SK-N-SH (cell line): ENCODE data around the gene FAXDC2. TPM values are rescaled to one million over a fixed set of nuclear protein-coding genes. Genes with fewer than 3 reads are reported as not detected.
A peak's percentile ranks its signal among the peaks of the same experiment; 100 is the strongest.

Experiments used
- CTCF ChIA-PET: fragments of 300-600, 350-600 bp; formaldehyde crosslinking; extraction: SDS; loops from one replicate; lab custom pipeline; 2021; lab: Yijun Ruan, JAX
- POLR2A ChIA-PET: fragments of 350-600 bp; sonication (Branson Sonifier 250); formaldehyde crosslinking; extraction: SDS; loops from one replicate; lab custom pipeline; 2020; ENCODE audit warnings: antibody characterized with exemption, inconsistent platforms; lab: Yijun Ruan, JAX
- DNase-seq: peaks from one replicate; pipeline ENCODE4 v3.0.0; 2012
- H2AFZ ChIP-seq: fragments of 200-600 bp; sonication (generic); 2 replicates; pipeline ENCODE4 v1.8.1; 2016; ENCODE audit warnings: antibody characterized with exemption, mild to moderate bottlenecking, low read depth
- H3F3A ChIP-seq: fragments of 200-600 bp; sonication (generic); replicated peaks from 2 replicates; pipeline ENCODE3; 2016; ENCODE audit warnings: antibody characterized with exemption, mild to moderate bottlenecking; ENCODE audit not compliant: insufficient read depth
- H3K27ac ChIP-seq, 2 experiments: fragments of 200-500 bp in 1 of 2; fragments of 200-600 bp in 1 of 2; sonication (Bioruptor generic) in 1 of 2; sonication (generic), shearing (Covaris generic) in 1 of 2; 2 replicates each; pipeline versions ENCODE4 v1.5.1 to v1.6.1; 2014 to 2016; ENCODE audit warnings: low read depth in 2 of 2, inconsistent platforms in 1 of 2, low read length in 1 of 2, mild to moderate bottlenecking in 1 of 2, mixed read lengths in 1 of 2
- H3K27me3 ChIP-seq: fragments of 200-600 bp; sonication (generic), shearing (Covaris generic); 2 replicates; pipeline ENCODE4 v1.6.1; 2016; ENCODE audit warnings: mixed run types; ENCODE audit not compliant: insufficient read depth
- H3K36me3 ChIP-seq, 2 experiments: fragments of 200-500 bp in 1 of 2; fragments of 200-600 bp in 1 of 2; sonication (Bioruptor generic) in 1 of 2; sonication (generic) in 1 of 2; replicated peaks in 1 of 2; 2 replicates each; pipeline versions ENCODE3 to v1.5.1; 2014 to 2016; ENCODE audit warnings: low read length in 1 of 2, mild to moderate bottlenecking in 1 of 2; ENCODE audit not compliant: insufficient read depth in 2 of 2, control insufficient read depth in 1 of 2
- H3K4me1 ChIP-seq, 2 experiments: fragments of 200-500 bp in 1 of 2; fragments of 200-600 bp in 1 of 2; sonication (Bioruptor generic) in 1 of 2; sonication (generic), shearing (Covaris generic) in 1 of 2; 2 replicates each; pipeline versions ENCODE4 v1.5.1 to v1.6.1; 2014 to 2016; ENCODE audit warnings: low read depth in 1 of 2, low read length in 1 of 2, mixed run types in 1 of 2; ENCODE audit not compliant: insufficient read depth in 2 of 2, control insufficient read depth in 1 of 2
- H3K4me2 ChIP-seq: fragments of 200-600 bp; sonication (generic), shearing (Covaris generic); 2 replicates; pipeline ENCODE4 v1.6.1; 2017; ENCODE audit warnings: mixed run types
- H3K4me3 ChIP-seq, 2 experiments: fragments of 200-500 bp in 1 of 2; fragments of 200-600 bp in 1 of 2; sonication (Bioruptor generic) in 1 of 2; sonication (generic), shearing (Covaris generic) in 1 of 2; 2 replicates each; pipeline versions ENCODE4 v1.5.1 to v1.8.1; 2014 to 2016; ENCODE audit warnings: low read depth in 2 of 2, inconsistent platforms in 1 of 2, low read length in 1 of 2, mild to moderate bottlenecking in 1 of 2, mixed read lengths in 1 of 2, moderate library complexity in 1 of 2
- H3K79me2 ChIP-seq: fragments of 200-600 bp; sonication (generic); 2 replicates; pipeline ENCODE4 v1.8.1; 2017; ENCODE audit warnings: mild to moderate bottlenecking; ENCODE audit not compliant: insufficient read depth
- H3K9ac ChIP-seq: fragments of 200-600 bp; sonication (generic); 2 replicates; pipeline ENCODE4 v1.6.1; 2017; ENCODE audit warnings: mixed run types
- H3K9me2 ChIP-seq: fragments of 200-600 bp; sonication (generic); 2 replicates; pipeline ENCODE4 v1.6.1; 2017; ENCODE audit warnings: mixed run types
- H3K9me3 ChIP-seq: fragments of 200-600 bp; sonication (generic); 2 replicates; pipeline ENCODE4 v1.6.1; 2017; ENCODE audit warnings: mixed run types, mild to moderate bottlenecking, moderate library complexity
- H4K20me1 ChIP-seq: fragments of 200-600 bp; sonication (generic); 2 replicates; pipeline ENCODE4 v1.6.1; 2017; ENCODE audit warnings: mild to moderate bottlenecking, mixed run types; ENCODE audit not compliant: insufficient read depth
- EZH2phosphoT487 ChIP-seq: fragments of 200-600 bp; sonication (generic); IDR thresholded peaks from 2 replicates; pipeline ENCODE4 v1.6.1; 2017; ENCODE audit warnings: low read depth, mixed run types, mild to moderate bottlenecking, antibody characterized with exemption, moderate library complexity, borderline replicate concordance
- FOSL2 ChIP-seq: IDR thresholded peaks from 2 replicates; pipeline ENCODE4 v1.4.0; 2012; ENCODE audit warnings: low read depth, mild to moderate bottlenecking, moderate library complexity, borderline replicate concordance
- FOXJ3 ChIP-seq: sonication (generic); formaldehyde crosslinking; IDR thresholded peaks from 2 replicates; pipeline ENCODE4 v1.5.1; 2020; ENCODE audit warnings: mild to moderate bottlenecking, missing genetic modification reagents
- GABPA ChIP-seq: IDR thresholded peaks from 2 replicates; pipeline ENCODE4 v1.4.0; 2012; ENCODE audit warnings: low read depth, mild to moderate bottlenecking
- MXI1 ChIP-seq: IDR thresholded peaks from 2 replicates; pipeline ENCODE4 v1.6.1; 2012; ENCODE audit warnings: mild to moderate bottlenecking, low read depth, low read length, improper control_type of control experiment
- NFIC ChIP-seq: IDR thresholded peaks from 2 replicates; pipeline ENCODE4 v1.4.0; 2012; ENCODE audit warnings: borderline replicate concordance
- NRF1 ChIP-seq: IDR thresholded peaks from 2 replicates; pipeline ENCODE4 v1.6.1; 2012; ENCODE audit warnings: low read depth, mild to moderate bottlenecking, low read length
- PBX3 ChIP-seq: IDR thresholded peaks from 2 replicates; pipeline ENCODE4; 2012
- RAD21 ChIP-seq: IDR thresholded peaks from 2 replicates; pipeline ENCODE4 v1.6.1; 2012; ENCODE audit warnings: mild to moderate bottlenecking, low read length
- RXRA ChIP-seq: IDR thresholded peaks from 2 replicates; pipeline ENCODE4 v1.4.0; 2012; ENCODE audit warnings: low read depth, mild to moderate bottlenecking, borderline replicate concordance
- SIN3A ChIP-seq: IDR thresholded peaks from 2 replicates; pipeline ENCODE4 v1.6.1; 2012; ENCODE audit warnings: low read depth, mild to moderate bottlenecking, low read length, moderate library complexity, borderline replicate concordance
- SMC3 ChIP-seq: IDR thresholded peaks from 2 replicates; pipeline ENCODE4 v1.6.1; 2012; ENCODE audit warnings: low read depth, low read length, improper control_type of control experiment
- YY1 ChIP-seq: IDR thresholded peaks from 2 replicates; pipeline ENCODE4 v1.4.0; 2012; ENCODE audit warnings: low read depth, mild to moderate bottlenecking
- WGBS: methylation state at CpG from one replicate; pipeline ENCODE4 v1.1.6; 2017; ENCODE audit warnings: low lambda C conversion rate; 5-methylcytosine and 5-hydroxymethylcytosine counted together
- polyA plus RNA-seq, 3 experiments: library from polyadenylated mRNA; depleted of rRNA; stranded (reverse); fragments of >200 nt; gene quantifications; 2 replicates each; pipeline ENCODE4 v1.2.3, GENCODE V29; 2012
- TF ChIP-seq, protein P1 (sequence below): fragments of 150-350 bp; IDR thresholded peaks from 2 replicates; pipeline ENCODE4 v1.6.1; 2017; ENCODE audit warnings: antibody characterized with exemption, low read length, low read depth, borderline replicate concordance
- TF ChIP-seq, protein P2 (sequence below): IDR thresholded peaks from 2 replicates; pipeline ENCODE4 v1.4.0; 2012; ENCODE audit warnings: low read depth, borderline replicate concordance

The FAXDC2 gene
- polyA plus RNA-seq, 1 of the 3 experiments (the other 2 are of a cell fraction), result 6.0 TPM

DNA sequence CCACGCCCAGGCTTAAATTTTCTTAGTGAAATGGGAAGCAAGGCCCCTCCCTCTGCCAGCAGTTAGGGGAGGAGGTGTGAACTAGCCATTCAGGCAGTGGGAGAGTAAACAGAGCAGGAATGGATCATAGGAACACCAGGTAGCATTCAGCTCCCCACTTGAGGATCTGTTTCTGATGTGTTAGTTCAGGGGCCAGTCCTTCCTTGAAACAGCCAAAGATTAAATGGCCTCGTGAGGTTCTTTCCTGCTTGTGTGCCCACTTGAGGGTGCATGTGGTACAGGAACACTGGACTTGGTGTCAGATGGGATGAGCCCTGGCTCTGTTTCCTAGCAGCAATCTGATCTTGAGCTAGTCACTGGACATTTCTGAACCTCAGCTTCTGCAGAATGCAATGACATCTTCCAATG lies 21.2 kb downstream of the FAXDC2 start:
- no peak for DNase-seq
- Histone ChIP-seq H3K27me3 (no peaks in the 10 kb centered on the region), H3K36me3 (peaks cover 0 to 5% of the 10 kb centered on the region in 2 experiments), H3K4me3 (no peak overlapping the region), H3K9ac (no peak overlapping the region), H3K79me2 (no peaks in the 10 kb centered on the region), H2AFZ (no peak overlapping the region), H3K9me2 (no peaks in the 10 kb centered on the region), H4K20me1 (no peaks in the 10 kb centered on the region), H3K4me2 (no peak overlapping the region), H3K27ac (no peak overlapping the region), H3K4me1 (no peaks in the 10 kb centered on the region; a peak in 1 of 4 replicates), H3K9me3 (no peaks in the 10 kb centered on the region), H3F3A (peaks cover 3% of the 10 kb centered on the region)
- TF ChIP-seq RAD21, result 0 out of 2 replicates have a peak, but pooled peaks have one; percentile 8
- TF ChIP-seq, protein P1, sequence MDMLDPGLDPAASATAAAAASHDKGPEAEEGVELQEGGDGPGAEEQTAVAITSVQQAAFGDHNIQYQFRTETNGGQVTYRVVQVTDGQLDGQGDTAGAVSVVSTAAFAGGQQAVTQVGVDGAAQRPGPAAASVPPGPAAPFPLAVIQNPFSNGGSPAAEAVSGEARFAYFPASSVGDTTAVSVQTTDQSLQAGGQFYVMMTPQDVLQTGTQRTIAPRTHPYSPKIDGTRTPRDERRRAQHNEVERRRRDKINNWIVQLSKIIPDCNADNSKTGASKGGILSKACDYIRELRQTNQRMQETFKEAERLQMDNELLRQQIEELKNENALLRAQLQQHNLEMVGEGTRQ, result no peak
- WGBS, result 79% methylated on average over 2 of the region's 2 CpGs
- CTCF ChIA-PET, result interaction anchor here (0.6 to 2.0 kb wide), 4 partner anchors 10 to 48 kb away, joined by 3 to 6 read pairs (median 4); no protein-coding TSS in a partner anchor
- POLR2A ChIA-PET, result interaction anchor here (0.7 kb wide), 1 partner anchor 28 kb away, joined by 3 read pairs; no protein-coding TSS in a partner anchor

GRCh38 chr5:154824070-154824469 lies 26.3 kb downstream of the FAXDC2 start:
- H3K9me2 ChIP-seq, result no peaks in the 10 kb centered on the region
- 100% methylated on average over 2 of the region's 2 CpGs for WGBS
- H3K4me1 ChIP-seq, result no peaks in the 10 kb centered on the region
- no peaks in the 10 kb centered on the region for H4K20me1 ChIP-seq
- TF ChIP-seq MXI1, result no peak
- no peak for TF ChIP-seq SIN3A
- no peak for TF ChIP-seq FOSL2
- TF ChIP-seq YY1, result no peak
- TF ChIP-seq PBX3, result no peak
- TF ChIP-seq SMC3, result no peak
- TF ChIP-seq RAD21, result no peak
- TF ChIP-seq GABPA, result no peak
- no peak for TF ChIP-seq FOXJ3
- TF ChIP-seq, protein P2, sequence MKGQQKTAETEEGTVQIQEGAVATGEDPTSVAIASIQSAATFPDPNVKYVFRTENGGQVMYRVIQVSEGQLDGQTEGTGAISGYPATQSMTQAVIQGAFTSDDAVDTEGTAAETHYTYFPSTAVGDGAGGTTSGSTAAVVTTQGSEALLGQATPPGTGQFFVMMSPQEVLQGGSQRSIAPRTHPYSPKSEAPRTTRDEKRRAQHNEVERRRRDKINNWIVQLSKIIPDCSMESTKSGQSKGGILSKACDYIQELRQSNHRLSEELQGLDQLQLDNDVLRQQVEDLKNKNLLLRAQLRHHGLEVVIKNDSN, result no peak
- no peak for TF ChIP-seq RXRA
- TF ChIP-seq NFIC, result no peak
- TF ChIP-seq NRF1, result no peak
- TF ChIP-seq EZH2phosphoT487, result no peak
- no peak for DNase-seq
- peaks cover 3 to 22% of the 10 kb centered on the region in 2 experiments for H3K36me3 ChIP-seq
- H3F3A ChIP-seq, result peaks cover 1% of the 10 kb centered on the region
- no peak overlapping the region for H3K4me2 ChIP-seq
- H2AFZ ChIP-seq, result no peak overlapping the region
- no peaks in the 10 kb centered on the region for H3K9me3 ChIP-seq
- CTCF ChIA-PET, result interaction anchor here (1.2 kb wide), 1 partner anchor 174 kb away, joined by 3 read pairs; no protein-coding TSS in a partner anchor
- no peaks in the 10 kb centered on the region for H3K79me2 ChIP-seq
- no peak overlapping the region for H3K4me3 ChIP-seq
- H3K27ac ChIP-seq, result no peak overlapping the region
- no peak overlapping the region for H3K9ac ChIP-seq
- no peaks in the 10 kb centered on the region for H3K27me3 ChIP-seq
- POLR2A ChIA-PET, result no interaction called here
